ENCODE measurements around the gene C2.
"Not testable (repeated sequence)": the region's sequence is repeated elsewhere in the genome, so short reads cannot be mapped to it uniquely, and the experiment has no call there.

Gene C2

DNA sequence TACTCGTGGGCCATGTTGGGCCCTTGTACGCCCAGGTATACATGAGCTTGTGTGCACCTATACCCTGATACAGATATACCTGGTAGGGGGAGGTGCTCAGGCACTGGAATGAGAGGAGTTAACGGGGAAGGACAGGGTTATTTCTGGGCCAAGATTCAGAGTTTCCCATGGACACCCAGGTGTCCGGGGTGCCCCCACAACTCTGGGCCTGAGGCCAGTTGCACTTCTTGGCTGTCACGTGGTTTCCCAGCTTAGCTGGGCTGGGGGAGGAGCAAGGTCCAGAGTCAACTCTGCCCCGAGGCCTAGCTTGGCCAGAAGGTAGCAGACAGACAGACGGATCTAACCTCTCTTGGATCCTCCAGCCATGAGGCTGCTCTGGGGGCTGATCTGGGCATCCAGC lies 54.2 kb downstream of the C2 start, which contains the start of gene C4A:
Gene C4A, plus strand, starts transcription at position 314 of the 400 bp plus-strand sequence. Its CDS starts 51 bp downstream, at position 365.
- not testable (repeated sequence) for H3K4me3 ChIP-seq (ENCODE audit: low read depth, low read length); H3K27ac ChIP-seq; H3K9me3 ChIP-seq (ENCODE audit: control insufficient read depth, low read length); H3K4me2 ChIP-seq (ENCODE audit: low read length); H3K27me3 ChIP-seq (ENCODE audit: control insufficient read depth, insufficient read depth, low read length); H3K4me1 ChIP-seq; H3K36me3 ChIP-seq (ENCODE audit: control insufficient read depth, insufficient read depth, low read length); H3K79me2 ChIP-seq; H3K9ac ChIP-seq; H2AFZ ChIP-seq

- not testable (repeated sequence) for H3K4me2 ChIP-seq (ENCODE audit: low read length); H3K27me3 ChIP-seq (ENCODE audit: control insufficient read depth, insufficient read depth, low read length); H3K9ac ChIP-seq; H3K4me3 ChIP-seq (ENCODE audit: low read depth, low read length); H3K27ac ChIP-seq; H2AFZ ChIP-seq; H3K36me3 ChIP-seq (ENCODE audit: control insufficient read depth, insufficient read depth, low read length); H3K4me1 ChIP-seq; H3K9me3 ChIP-seq (ENCODE audit: control insufficient read depth, low read length); H3K79me2 ChIP-seq
Observed at GRCh38 chr6:31989363-31989762, 61.8 kb downstream of the C2 start.

DNA sequence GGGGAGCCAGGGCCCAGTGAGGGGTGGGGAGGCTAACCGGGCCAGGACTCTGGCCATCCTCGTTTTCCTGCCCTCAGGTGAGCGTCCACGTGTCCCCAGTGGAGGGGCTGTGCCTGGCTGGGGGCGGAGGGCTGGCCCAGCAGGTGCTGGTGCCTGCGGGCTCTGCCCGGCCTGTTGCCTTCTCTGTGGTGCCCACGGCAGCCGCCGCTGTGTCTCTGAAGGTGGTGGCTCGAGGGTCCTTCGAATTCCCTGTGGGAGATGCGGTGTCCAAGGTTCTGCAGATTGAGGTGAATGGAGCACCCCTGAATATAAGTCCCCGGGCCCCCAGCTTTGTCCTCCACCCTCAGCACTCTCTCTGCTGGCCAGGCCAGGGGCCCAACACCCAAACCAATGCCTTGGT lies 66.9 kb downstream of the C2 start:
- not testable (repeated sequence) for H3K79me2 ChIP-seq; H3K4me3 ChIP-seq (ENCODE audit: low read depth, low read length); H3K4me2 ChIP-seq (ENCODE audit: low read length); H3K36me3 ChIP-seq (ENCODE audit: control insufficient read depth, insufficient read depth, low read length); H3K9ac ChIP-seq; H3K9me3 ChIP-seq (ENCODE audit: control insufficient read depth, low read length); H2AFZ ChIP-seq; H3K4me1 ChIP-seq; H3K27me3 ChIP-seq (ENCODE audit: control insufficient read depth, insufficient read depth, low read length); H3K27ac ChIP-seq

All from parathyroid adenoma (tissue), 2 donors.